H1 (cell line): ENCODE measurements around the gene ZNF679. TPM values are rescaled to one million over a fixed set of nuclear protein-coding genes. Genes with fewer than 3 reads are reported as not detected.

Source experiments
- CTCF ChIA-PET: fragments of 300-600 bp; sonication (Branson Sonifier 250); formaldehyde crosslinking; loops from one replicate; lab custom pipeline; 2021; ENCODE audit not compliant: partially characterized antibody; lab: Charles Lee
- POLR2A ChIA-PET: fragments of 300-600 bp; sonication (Branson Sonifier 250); formaldehyde crosslinking; loops from one replicate; lab custom pipeline; 2021; ENCODE audit warnings: inconsistent platforms; ENCODE audit not compliant: partially characterized antibody; lab: Charles Lee
- DNase-seq, 2 experiments: peaks; one replicate each; pipeline versions ENCODE4 v3.0.0 to v3.0.0-alpha.2; 2010 to 2022; ENCODE audit warnings: low spot score in 2 of 2, low read depth in 1 of 2, mixed read lengths in 1 of 2
- FAIRE-seq: peaks from 2 replicates; lab custom pipeline; 2011; peaks lifted over from hg19 to GRCh38; lab: Jason Lieb, UNC
- H2AFZ ChIP-seq: 2 replicates; pipeline ENCODE4 v1.8.1; 2012; ENCODE audit warnings: low read length, inconsistent platforms
- H2AK5ac ChIP-seq: 2 replicates; pipeline ENCODE4 v1.6.1; 2013; ENCODE audit warnings: low read depth, low read length
- H2BK120ac ChIP-seq: replicated peaks from 2 replicates; pipeline ENCODE3; 2013; ENCODE audit warnings: low read depth, low read length, inconsistent platforms
- H2BK12ac ChIP-seq: 2 replicates; pipeline ENCODE4 v1.6.1; 2013; ENCODE audit warnings: low read depth, low read length
- H2BK15ac ChIP-seq: 2 replicates; pipeline ENCODE4 v1.6.1; 2013; ENCODE audit warnings: low read length
- H2BK20ac ChIP-seq: 2 replicates; pipeline ENCODE4 v1.6.1; 2013; ENCODE audit warnings: low read length
- H2BK5ac ChIP-seq: 2 replicates; pipeline ENCODE4 v1.6.1; 2013; ENCODE audit warnings: low read depth, low read length
- H3K14ac ChIP-seq: 2 replicates; pipeline ENCODE4 v1.6.1; 2013; ENCODE audit warnings: inconsistent platforms; ENCODE audit not compliant: insufficient read length
- H3K18ac ChIP-seq: 2 replicates; pipeline ENCODE4 v1.6.1; 2013; ENCODE audit warnings: low read length; ENCODE audit errors: extremely low read depth
- H3K23ac ChIP-seq: 2 replicates; pipeline ENCODE4 v1.6.1; 2013; ENCODE audit warnings: inconsistent platforms; ENCODE audit not compliant: insufficient read length
- H3K23me2 ChIP-seq: 2 replicates; pipeline ENCODE4 v1.6.1; 2013; ENCODE audit warnings: low read depth, low read length
- H3K27ac ChIP-seq: 2 replicates; pipeline ENCODE4 v1.6.1; 2011; ENCODE audit warnings: low read depth, low read length, inconsistent platforms
- H3K27me3 ChIP-seq, 4 experiments: replicated peaks in 1 of 4; 1 replicate in 1 of 4; 2 replicates in 3 of 4; pipeline versions ENCODE4 v1.6.1 to v1.8.1; 2011 to 2013; ENCODE audit warnings: low read length in 3 of 4, mild to moderate bottlenecking in 3 of 4, inconsistent platforms in 2 of 4, mixed read lengths in 2 of 4, moderate library complexity in 1 of 4; ENCODE audit not compliant: control insufficient read depth in 3 of 4, insufficient read depth in 3 of 4; ENCODE audit errors: extremely low read depth in 1 of 4
- H3K36me3 ChIP-seq, 4 experiments: 2 replicates each; pipeline versions ENCODE4 v1.6.1 to v1.8.1; 2011 to 2013; ENCODE audit warnings: mild to moderate bottlenecking in 4 of 4, low read length in 3 of 4, moderate library complexity in 2 of 4, control low read depth in 1 of 4, inconsistent platforms in 1 of 4; ENCODE audit not compliant: insufficient read depth in 4 of 4, control insufficient read depth in 2 of 4
- H3K4ac ChIP-seq: replicated peaks from 2 replicates; pipeline ENCODE3; 2013; ENCODE audit warnings: low read length, low read depth, mixed read lengths, inconsistent platforms; ENCODE audit not compliant: insufficient read length
- H3K4me1 ChIP-seq, 4 experiments: replicated peaks in 1 of 4; 1 replicate in 1 of 4; 2 replicates in 3 of 4; pipeline versions ENCODE4 v1.6.1 to v1.8.1; 2011 to 2013; ENCODE audit warnings: low read length in 3 of 4, inconsistent platforms in 2 of 4, mixed read lengths in 1 of 4; ENCODE audit not compliant: insufficient read depth in 4 of 4, control insufficient read depth in 3 of 4
- H3K4me2 ChIP-seq, 2 experiments: 2 replicates each; pipeline versions ENCODE4 v1.6.1 to v1.8.1; 2011 to 2013; ENCODE audit warnings: low read depth in 2 of 2, low read length in 2 of 2, control low read depth in 1 of 2, inconsistent platforms in 1 of 2, mild to moderate bottlenecking in 1 of 2; ENCODE audit not compliant: insufficient read depth in 1 of 2
- H3K4me3 ChIP-seq, 4 experiments: fragments of 200-600, 300-600 bp in 1 of 4; sonication (generic), shearing (Covaris generic), sonication (Bioruptor Twin) in 1 of 4; 2 replicates each; pipeline versions ENCODE4 v1.5.1 to v1.8.1; 2011 to 2016; ENCODE audit warnings: low read length in 4 of 4, low read depth in 3 of 4, control low read depth in 2 of 4, inconsistent platforms in 2 of 4, mild to moderate bottlenecking in 2 of 4, mixed read lengths in 1 of 4, moderate library complexity in 1 of 4; ENCODE audit not compliant: insufficient read depth in 2 of 4; ENCODE audit errors: extremely low read depth in 1 of 4
- H3K56ac ChIP-seq: replicated peaks from 2 replicates; pipeline ENCODE3; 2013; ENCODE audit warnings: low read depth, mild to moderate bottlenecking, mixed read lengths, low read length, inconsistent platforms; ENCODE audit not compliant: insufficient read length
- H3K79me1 ChIP-seq: 2 replicates; pipeline ENCODE4 v1.6.1; 2013; ENCODE audit warnings: low read depth, low read length, control low read depth
- H3K79me2 ChIP-seq, 2 experiments: 2 replicates each; pipeline versions ENCODE4 v1.6.1 to v1.8.1; 2012 to 2013; ENCODE audit warnings: low read length in 2 of 2, mild to moderate bottlenecking in 2 of 2, inconsistent platforms in 1 of 2; ENCODE audit not compliant: insufficient read depth in 2 of 2, control insufficient read depth in 1 of 2
- H3K9ac ChIP-seq, 4 experiments: replicated peaks in 1 of 4; 1 replicate in 1 of 4; 2 replicates in 3 of 4; pipeline versions ENCODE4 v1.6.1 to v1.8.1; 2011 to 2013; ENCODE audit warnings: low read depth in 3 of 4, low read length in 3 of 4, control low read depth in 2 of 4, mild to moderate bottlenecking in 2 of 4, moderate library complexity in 2 of 4, inconsistent platforms in 1 of 4; ENCODE audit errors: extremely low read depth in 1 of 4
- H3K9me3 ChIP-seq, 2 experiments: 2 replicates each; pipeline versions ENCODE4 v1.6.1 to v1.8.1; 2012 to 2013; ENCODE audit warnings: mild to moderate bottlenecking in 2 of 2, moderate library complexity in 2 of 2, control low read depth in 1 of 2, inconsistent platforms in 1 of 2, low read depth in 1 of 2, low read length in 1 of 2, mixed read lengths in 1 of 2; ENCODE audit not compliant: insufficient read depth in 2 of 2
- H4K20me1 ChIP-seq, 2 experiments: replicated peaks in 1 of 2; 2 replicates each; pipeline versions ENCODE3 to v1.8.1; 2011 to 2013; ENCODE audit warnings: inconsistent platforms in 2 of 2, low read length in 2 of 2, mild to moderate bottlenecking in 1 of 2; ENCODE audit not compliant: insufficient read depth in 2 of 2, control insufficient read depth in 1 of 2
- H4K5ac ChIP-seq: 2 replicates; pipeline ENCODE4 v1.6.1; 2013; ENCODE audit warnings: low read length, low read depth, mixed read lengths, inconsistent platforms; ENCODE audit not compliant: insufficient read length
- H4K8ac ChIP-seq: 2 replicates; pipeline ENCODE4 v1.8.0; 2013; ENCODE audit warnings: mild to moderate bottlenecking, moderate library complexity, low read length, inconsistent platforms; ENCODE audit not compliant: insufficient read depth; ENCODE audit errors: extremely low read depth
- H4K91ac ChIP-seq: replicated peaks from 2 replicates; pipeline ENCODE3; 2013; ENCODE audit warnings: low read length, mixed read lengths, inconsistent platforms; ENCODE audit not compliant: insufficient read length
- ATF2 ChIP-seq: IDR thresholded peaks from 2 replicates; pipeline ENCODE4 v1.6.1; 2012; ENCODE audit warnings: low read length, inconsistent platforms
- CTBP2 ChIP-seq: IDR thresholded peaks from 2 replicates; pipeline ENCODE4 v1.7.0; 2011; ENCODE audit warnings: borderline replicate concordance, mild to moderate bottlenecking, moderate library complexity, mixed read lengths, low read length; ENCODE audit not compliant: insufficient read depth, insufficient read length
- CTCF ChIP-seq, 3 experiments: IDR thresholded peaks; 1 replicate in 2 of 3; 2 replicates in 1 of 3; pipeline versions ENCODE4 v1.5.1 to v1.6.1; 2011; ENCODE audit warnings: low read length in 3 of 3, mild to moderate bottlenecking in 3 of 3, inconsistent platforms in 2 of 3, low read depth in 1 of 3, moderate library complexity in 1 of 3; ENCODE audit not compliant: insufficient read depth in 1 of 3; ENCODE audit errors: control extremely low read depth in 1 of 3
- EZH2 ChIP-seq: fragments of 200-600 bp; sonication (generic); IDR thresholded peaks from 2 replicates; pipeline ENCODE4 v1.7.1; 2012; ENCODE audit warnings: low read depth, mild to moderate bottlenecking, moderate library complexity, low read length, inconsistent platforms; ENCODE audit not compliant: severe bottlenecking
- RAD21 ChIP-seq, 2 experiments: IDR thresholded peaks in 1 of 2; conservative IDR thresholded peaks in 1 of 2; 2 replicates each; pipeline ENCODE4 v1.6.1; 2011; ENCODE audit warnings: low read depth in 2 of 2, low read length in 2 of 2, improper control_type of control experiment in 1 of 2, inconsistent platforms in 1 of 2, mild to moderate bottlenecking in 1 of 2, moderate library complexity in 1 of 2
- SIN3A ChIP-seq, 2 experiments: IDR thresholded peaks in 1 of 2; conservative IDR thresholded peaks in 1 of 2; 2 replicates each; pipeline ENCODE4 v1.6.1; 2011 to 2012; ENCODE audit warnings: low read length in 2 of 2, improper control_type of control experiment in 1 of 2, low read depth in 1 of 2, mild to moderate bottlenecking in 1 of 2
- WGBS, 2 experiments: shearing (Covaris generic) in 1 of 2; methylation state at CpG; one replicate each; pipeline versions ENCODE4 v1.1.6 to v1.1.7; 2013 to 2015; ENCODE audit warnings: low lambda C conversion rate in 2 of 2, mixed read lengths in 2 of 2, inconsistent platforms in 1 of 2, low coverage in 1 of 2, missing lambda C conversion rate in 1 of 2; ENCODE audit not compliant: insufficient replicate concordance in 2 of 2, insufficient coverage in 1 of 2, insufficient read length in 1 of 2; ENCODE audit errors: extremely low coverage in 1 of 2, missing lambda C conversion rate in 1 of 2; 5-methylcytosine and 5-hydroxymethylcytosine counted together
- polyA plus RNA-seq, 7 experiments: library from polyadenylated mRNA; depleted of rRNA in 3 of 7; stranded (reverse) in 5 of 7; unstranded in 2 of 7; fragments of >200 nt in 5 of 7; fragments of 200-250 nt in 2 of 7; gene quantifications; 1 replicate in 5 of 7; 2 replicates in 1 of 7; 4 replicates in 1 of 7; pipeline versions ENCODE4 v1.2.1 to v1.2.3, GENCODE V29; 2011 to 2013; ENCODE audit warnings: missing spikeins in 2 of 7, mixed read lengths in 2 of 7
- total RNA-seq: library from RNA; stranded (reverse); fragmentation: NEBNext Ultra II Directional; extraction: Animal tissue kit (Norgen Biotek cat#: 25700); gene quantifications from 2 replicates; pipeline ENCODE4 v1.2.1, GENCODE V29; 2021
- TF ChIP-seq, protein P1 (sequence below): IDR thresholded peaks from 2 replicates; pipeline ENCODE4 v1.6.1; 2012; ENCODE audit warnings: inconsistent platforms

ZNF679 gene
- total and polyA plus RNA-seq, 2 of the 8 experiments (the other 6 are each of a cell fraction or from before 2014, with no cell fraction given): not detected

GRCh38 chr7:64181586-64181985, 46.7 kb upstream of the ZNF679 start:
- no peak for DNase-seq
- Histone ChIP-seq H2BK20ac (no peak overlapping the region), H4K20me1 (no peaks in the 10 kb centered on the region), H3K14ac (no peak overlapping the region), H3K79me1 (no peaks in the 10 kb centered on the region), H3K23me2 (no peaks in the 10 kb centered on the region), H4K5ac (no peak overlapping the region), H3K4ac (no peak overlapping the region), H3K18ac (no peak overlapping the region), H3K4me3 (no peak overlapping the region), H2BK12ac (no peak overlapping the region), H3K56ac (no peak overlapping the region), H3K23ac (no peak overlapping the region), H2AK5ac (no peak overlapping the region), H3K9me3 (peaks cover 54 to 66% of the 10 kb centered on the region in 2 experiments), H4K91ac (no peak overlapping the region), H2BK120ac (no peak overlapping the region), H3K79me2 (no peaks in the 10 kb centered on the region), H3K4me1 (no peaks in the 10 kb centered on the region), H3K4me2 (no peak overlapping the region), H2BK15ac (no peak overlapping the region), H3K27ac (no peak overlapping the region), H3K9ac (no peak overlapping the region), H3K27me3 (no peaks in the 10 kb centered on the region), H3K36me3 (peaks cover 0 to 7% (median 0%) of the 10 kb centered on the region in 4 experiments; a peak in 1 of 8 replicates), H2BK5ac (no peak overlapping the region), H2AFZ (no peak overlapping the region), H4K8ac (no peak overlapping the region)
- WGBS, 2 experiments: 97% methylated on average over 18 of the region's 46 CpGs; no CpG with 5 or more reads in 1 of the 2 experiments
- ChIA-PET POLR2A (no interaction called here), CTCF (interaction anchor here (1.5 kb wide), 1 partner anchor 23 kb away, joined by 3 read pairs; no protein-coding TSS in a partner anchor)
- FAIRE-seq: no peak
- TF ChIP-seq CTCF (IDR thresholded peaks at IDR 0.05; ENCODE audit: control extremely low read depth in 1 of 3, insufficient read depth in 1 of 3, low read depth in 1 of 3, low read length in 3 of 3) (no peak), EZH2 (no peak), CTBP2 (no peak), ATF2 (no peak), RAD21 (IDR thresholded peaks at IDR 0.05 in 1 of 2, conservative IDR thresholded peaks at IDR 0.05 in 1 of 2; ENCODE audit: low read depth in 2 of 2, low read length in 2 of 2) (no peak), SIN3A (conservative IDR thresholded peaks at IDR 0.05 in 1 of 2, IDR thresholded peaks at IDR 0.05 in 1 of 2; ENCODE audit: low read depth in 1 of 2, low read length in 2 of 2) (no peak)
- TF ChIP-seq, protein P1, sequence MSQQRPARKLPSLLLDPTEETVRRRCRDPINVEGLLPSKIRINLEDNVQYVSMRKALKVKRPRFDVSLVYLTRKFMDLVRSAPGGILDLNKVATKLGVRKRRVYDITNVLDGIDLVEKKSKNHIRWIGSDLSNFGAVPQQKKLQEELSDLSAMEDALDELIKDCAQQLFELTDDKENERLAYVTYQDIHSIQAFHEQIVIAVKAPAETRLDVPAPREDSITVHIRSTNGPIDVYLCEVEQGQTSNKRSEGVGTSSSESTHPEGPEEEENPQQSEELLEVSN: no peak
